GM19452 (cell line): ENCODE measurements around the gene EML4.

Experiments used
- ATAC-seq: cut with Tn5 transposase; IDR thresholded peaks from one replicate; pipeline ENCODE4 v1.9.1; 2021; ENCODE audit not compliant: unreplicated experiment

The EML4 gene

DNA sequence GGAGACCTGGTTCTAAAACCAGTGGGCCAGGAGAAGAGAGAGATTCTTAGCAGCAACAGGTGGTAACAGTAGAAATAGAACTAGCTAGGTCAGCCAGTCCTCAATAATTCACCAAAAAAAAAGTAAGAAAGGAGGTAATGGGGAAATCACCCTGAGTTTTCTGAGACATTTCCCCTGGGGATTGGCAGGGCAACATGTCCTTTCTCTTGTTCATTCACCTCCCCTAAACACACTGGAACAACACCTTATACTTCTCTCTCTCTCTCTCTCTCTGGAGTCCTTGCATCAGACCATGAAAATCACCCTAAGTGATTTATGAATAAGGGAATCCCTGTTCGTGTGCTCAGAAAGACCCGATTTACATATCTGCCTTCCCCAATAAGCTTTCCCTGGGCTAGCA, 127.1 kb downstream of the EML4 start:
- peak; percentile 60 for ATAC-seq

DNA sequence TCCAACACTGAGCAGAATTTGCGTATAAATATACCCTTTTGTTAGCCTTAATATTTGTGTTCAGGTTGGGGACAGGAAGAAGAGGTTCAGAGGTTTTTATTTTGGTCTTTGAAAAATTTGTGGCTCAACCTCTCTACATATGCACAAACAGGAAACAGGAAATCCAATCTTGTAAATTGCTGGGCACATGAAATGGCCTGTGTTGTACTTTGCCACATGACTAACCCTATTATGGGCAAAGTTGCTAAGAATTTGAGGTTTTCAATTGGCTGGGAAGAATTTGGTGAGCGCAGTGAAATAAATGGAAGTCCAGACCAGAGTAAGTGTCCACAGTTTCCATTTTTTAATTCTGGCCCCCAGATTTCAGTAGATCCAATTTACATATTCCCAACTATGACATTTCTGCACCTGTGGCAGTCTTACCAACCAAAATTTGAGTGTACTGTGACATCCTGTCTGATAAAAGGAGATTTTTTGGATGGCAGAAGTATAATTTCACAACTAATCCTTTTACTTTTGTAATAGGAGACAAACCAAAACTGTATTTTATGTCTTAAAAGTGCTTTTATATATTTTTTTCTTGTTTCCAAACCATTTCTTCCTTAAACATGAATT, 128.3 kb downstream of the EML4 start:
- no peak for ATAC-seq

DNA sequence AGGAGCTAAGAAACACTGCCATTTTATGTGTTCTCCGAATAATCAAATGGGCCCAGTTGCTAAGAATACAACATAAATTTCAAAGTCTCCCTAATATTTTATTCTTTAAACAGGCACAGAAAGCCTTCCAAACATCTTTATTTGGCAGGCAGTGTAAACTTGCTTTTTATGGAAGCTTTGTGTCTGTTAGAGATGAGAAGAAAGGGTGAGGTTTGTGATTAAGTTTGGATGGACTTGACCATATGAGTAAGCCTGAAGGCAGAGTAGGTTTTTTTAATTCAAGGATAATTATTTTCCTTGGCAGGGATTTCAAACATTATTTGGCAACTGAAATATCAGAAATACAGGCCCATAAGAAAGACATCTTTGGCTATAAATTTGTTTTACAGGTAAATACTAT, 129.0 kb downstream of the EML4 start:
- no peak for ATAC-seq

DNA sequence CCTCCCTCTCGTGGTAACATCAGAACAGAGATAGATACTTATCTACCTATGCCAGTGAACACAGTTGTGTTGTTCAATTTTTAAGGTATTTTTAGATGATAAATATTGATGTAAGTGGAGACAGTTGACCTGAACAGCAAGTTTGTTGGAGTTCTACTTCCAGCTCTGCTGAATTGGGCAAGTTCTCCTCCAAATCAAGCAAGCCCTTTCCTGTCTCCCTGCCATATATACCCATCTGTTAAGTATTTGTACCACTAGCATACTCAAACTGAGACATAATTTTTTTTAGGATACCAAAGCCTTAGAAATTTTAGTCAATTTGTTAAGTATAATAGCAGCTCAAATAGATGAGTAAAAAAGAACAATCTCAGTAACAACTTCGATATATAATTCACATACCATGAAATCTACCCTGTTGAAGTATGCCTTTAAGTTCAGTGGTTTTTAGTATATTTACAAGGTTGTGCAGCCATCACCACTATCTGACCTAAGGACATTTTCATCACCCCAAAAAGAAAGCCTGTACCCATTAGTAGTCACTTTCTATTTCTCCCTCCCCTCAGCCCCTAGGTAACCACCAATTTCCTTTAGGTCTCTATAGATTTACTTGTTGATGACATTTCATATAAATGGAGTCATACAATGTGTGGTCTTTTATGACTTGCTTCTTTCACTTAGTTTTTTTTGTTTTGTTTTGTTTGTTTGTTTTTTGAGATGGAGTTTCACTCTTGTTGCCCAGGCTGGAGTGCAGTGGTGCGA, 130.0 kb downstream of the EML4 start:
- ATAC-seq = no peak

DNA sequence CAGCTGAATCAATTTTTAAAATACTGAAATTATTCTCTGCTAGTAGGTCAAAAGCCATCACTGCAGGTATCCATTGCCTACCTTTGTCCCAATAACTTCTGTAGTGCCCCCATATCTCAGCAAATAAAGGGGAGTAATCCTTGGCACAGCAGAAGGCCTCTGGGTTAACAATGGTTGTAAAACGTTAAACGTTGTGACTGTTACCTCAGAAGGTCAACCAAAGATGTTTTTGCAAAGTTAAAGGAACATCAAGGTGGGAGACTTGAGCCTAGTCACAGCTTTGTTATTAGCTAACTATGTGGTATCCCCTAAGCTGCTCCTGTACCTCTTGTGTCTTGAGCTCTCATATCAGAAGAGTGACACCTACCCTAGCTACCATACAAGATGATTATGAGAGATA, 131.4 kb downstream of the EML4 start:
- ATAC-seq = no peak

DNA sequence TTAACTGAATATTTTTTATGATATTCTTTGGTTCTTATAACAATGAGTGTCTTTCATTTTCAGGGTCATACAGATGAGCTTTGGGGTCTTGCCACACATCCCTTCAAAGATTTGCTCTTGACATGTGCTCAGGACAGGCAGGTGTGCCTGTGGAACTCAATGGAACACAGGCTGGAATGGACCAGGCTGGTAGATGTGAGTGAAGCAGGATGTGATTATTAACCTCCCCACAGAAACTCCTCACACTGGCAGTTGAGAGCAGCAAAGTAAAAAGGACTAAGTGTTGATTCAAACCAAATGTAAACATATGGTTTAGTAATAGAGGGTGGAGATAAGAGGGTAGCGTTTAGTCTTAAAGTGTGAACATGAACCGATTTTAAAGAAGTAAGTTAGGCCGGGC, 134.1 kb downstream of the EML4 start:
- no peak for ATAC-seq

DNA sequence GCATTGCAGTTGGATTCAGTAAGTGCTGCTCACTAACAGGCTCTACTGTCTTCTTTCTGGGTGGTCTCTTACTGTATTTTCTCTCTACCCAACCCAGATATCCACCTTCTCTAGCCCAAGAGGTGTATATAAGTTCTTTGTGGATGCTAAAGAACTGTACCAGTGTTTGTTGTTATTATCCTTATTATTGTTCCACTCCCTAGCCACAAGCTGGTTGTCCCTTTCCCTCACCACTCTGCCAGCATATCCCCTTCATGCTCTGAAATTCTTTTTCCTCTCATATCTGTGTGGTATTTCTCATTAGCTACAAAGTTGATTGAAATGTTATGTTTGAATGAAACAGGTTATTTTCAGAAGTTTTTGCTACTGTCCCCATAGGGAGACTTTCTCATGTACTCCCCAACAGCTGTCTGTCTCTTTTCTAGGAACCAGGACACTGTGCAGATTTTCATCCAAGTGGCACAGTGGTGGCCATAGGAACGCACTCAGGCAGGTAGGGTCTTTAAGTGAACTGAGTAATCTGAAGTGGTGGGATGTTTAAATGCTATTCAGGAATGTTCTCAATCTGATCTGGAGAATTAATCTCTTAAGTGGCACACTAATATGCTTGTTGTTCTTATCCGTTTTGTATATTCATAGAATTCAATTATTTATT, 135.0 kb downstream of the EML4 start:
- no peak for ATAC-seq

DNA sequence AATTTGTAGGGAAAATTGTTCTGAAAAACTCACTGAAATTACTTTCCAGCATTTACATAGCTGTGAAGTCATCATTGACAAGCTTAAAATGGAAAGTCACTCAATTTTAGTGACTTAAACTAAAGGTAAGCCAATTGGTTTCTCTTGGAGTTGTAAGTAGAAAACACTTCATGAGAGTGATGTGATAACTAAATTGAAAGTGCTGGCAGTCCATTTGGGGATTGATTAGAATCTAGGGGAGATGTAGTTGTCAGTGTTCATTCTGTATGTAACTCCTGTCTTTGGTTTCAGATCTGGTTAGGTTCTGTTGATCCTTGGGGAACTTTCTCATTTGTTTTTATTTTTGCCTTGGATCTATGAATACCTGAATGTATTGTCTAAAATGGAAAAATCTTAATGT, 138.0 kb downstream of the EML4 start:
- no peak for ATAC-seq

DNA sequence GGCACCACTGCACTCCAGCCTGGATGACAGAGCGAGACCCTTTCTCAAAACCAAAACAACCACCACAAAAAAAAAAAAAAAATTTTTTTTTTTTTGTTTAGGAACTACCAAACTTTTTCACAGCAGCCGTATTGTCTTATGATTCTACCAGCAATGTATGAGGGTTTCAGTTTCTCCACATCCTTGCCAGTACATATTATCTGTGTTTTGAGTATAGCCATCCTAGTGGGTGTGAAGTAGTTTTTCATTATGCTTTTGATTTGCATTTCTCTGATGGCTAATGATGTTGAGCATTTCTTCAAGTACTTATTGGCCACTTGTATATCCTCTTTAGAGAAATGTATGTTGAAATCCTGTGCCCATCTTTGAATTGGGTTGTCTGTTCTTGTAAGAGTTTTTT, 140.2 kb downstream of the EML4 start:
- no peak for ATAC-seq

DNA sequence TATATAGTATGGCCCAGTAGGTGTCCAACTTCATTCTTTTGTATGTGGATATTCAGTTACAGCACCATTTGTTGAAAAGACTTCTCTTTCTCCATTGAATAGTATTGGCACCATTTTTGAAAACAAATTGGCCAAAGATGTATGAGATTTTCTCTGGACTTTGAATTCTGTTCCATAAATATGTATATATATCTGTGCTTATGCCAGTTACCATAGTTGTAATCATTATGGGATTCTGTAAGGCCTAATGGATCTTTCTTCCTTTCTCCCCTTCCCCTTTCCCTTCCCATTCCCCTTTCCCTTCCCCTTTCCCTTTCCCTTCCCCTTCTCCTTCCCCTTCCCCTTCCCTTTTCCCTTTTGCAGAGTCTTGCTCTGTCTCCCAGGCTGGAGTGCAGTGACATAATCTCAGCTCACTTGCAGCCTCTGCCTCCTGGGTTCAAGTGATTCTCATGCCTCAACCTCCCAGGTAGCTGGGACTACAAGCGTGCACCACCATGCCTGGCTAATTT, 140.9 kb downstream of the EML4 start:
- ATAC-seq = no peak

DNA sequence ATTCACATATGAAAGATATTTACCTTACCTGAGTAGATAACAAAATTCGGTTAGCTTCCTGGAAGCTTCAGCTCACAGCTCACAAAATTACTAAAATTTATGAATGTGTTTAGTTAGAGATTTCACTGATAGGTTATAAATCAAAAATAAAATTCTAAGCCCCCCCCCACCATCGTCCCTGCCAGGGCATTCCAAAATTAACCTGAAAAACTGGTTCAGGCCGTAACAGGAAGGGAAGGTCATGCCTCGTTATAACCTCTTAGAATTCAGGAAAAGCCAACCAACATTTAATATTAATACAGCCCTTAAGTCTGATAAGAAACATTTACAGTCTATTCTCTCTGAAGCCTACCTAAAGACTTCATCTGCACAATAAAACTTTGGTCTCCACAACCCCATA, 143.0 kb downstream of the EML4 start:
- ATAC-seq = no peak

DNA sequence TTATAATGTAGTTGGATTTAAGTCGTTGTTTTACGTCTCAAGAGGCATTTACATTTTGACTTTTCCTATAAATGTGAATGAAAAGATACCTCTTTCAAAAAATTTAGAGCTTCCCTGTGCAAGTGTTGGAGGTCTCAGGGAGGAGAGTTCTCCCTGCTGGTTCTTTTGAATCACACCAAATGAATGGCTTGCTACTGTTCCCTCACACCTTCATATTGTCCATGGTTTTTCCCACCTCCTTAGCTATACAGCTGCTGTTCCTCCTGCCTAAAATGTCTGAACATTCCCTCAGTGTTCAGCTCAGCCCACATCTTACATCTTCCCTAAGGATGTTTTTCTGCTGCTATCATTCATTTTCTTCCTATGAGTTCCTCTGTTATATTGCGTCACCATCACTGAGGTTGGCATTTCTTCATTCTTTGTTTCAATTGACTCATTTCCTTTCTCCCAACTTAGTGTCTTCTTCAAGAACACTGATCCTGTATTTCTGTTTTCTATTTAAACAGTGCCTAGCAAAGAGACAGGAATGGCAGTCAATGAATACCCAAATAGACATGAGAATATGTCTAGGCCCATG, 145.8 kb downstream of the EML4 start:
- ATAC-seq = no peak

DNA sequence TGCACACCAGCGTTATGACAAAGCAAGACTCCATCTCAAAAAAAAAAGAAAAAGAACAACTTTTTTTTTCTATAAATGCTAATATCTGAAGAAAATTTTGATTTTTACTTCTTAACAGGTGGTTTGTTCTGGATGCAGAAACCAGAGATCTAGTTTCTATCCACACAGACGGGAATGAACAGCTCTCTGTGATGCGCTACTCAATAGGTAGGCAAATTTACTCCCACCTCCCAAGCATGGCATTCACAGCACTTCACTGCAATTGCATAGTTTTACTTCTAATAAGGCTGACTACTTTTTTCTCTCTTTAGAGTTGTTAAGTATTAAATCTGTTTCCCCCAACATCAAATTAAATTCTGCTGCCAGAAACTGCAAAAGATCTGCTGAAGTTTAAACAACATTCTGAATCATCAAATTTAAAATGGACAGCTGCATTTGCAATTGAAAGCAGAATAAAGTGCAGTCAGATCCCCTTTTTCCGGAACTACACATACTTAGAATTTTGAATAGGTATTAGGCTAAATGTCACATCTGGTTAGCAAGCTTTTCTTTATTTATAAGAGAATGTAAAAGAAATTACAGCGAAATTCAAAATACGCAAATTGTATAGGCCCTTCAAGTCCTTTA, 146.8 kb downstream of the EML4 start:
- no peak for ATAC-seq

DNA sequence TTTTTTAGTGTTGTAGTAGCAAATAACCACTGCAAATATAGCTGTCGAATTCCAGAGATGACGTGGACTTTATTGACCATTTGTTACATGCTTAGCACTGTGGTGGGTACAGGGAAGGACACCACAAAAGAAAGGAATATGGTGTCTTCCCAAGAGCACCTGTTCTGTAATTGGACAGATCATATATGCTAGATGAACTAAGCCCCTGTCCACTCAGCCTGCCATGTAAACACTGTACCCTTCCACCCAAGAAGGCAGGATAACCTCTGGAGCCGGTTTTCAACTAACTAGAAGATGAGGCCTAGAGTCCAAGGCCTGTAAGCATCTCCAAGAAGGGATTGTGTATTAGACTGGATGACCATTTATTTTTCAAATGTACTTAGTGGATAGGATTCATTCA, 147.8 kb downstream of the EML4 start:
- no peak for ATAC-seq

DNA sequence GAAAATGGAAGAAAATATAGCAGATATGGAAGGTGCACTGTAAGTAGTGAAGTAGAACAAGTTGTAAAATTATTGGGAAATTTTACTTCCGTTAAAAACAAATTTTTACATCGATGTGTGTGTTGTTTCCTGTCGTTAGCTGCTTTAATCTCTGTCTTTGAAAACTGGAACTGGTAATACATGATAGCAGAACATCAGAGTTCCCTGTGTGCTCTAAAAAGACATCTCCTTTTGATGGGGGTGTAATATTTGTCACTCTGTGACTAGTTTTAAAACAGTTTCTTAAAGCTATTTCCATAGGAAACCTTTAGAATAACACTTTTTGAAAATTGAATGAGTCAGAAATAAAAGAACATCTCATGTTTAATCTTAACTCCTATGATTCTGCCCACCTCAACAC, 148.3 kb downstream of the EML4 start:
- no peak for ATAC-seq

DNA sequence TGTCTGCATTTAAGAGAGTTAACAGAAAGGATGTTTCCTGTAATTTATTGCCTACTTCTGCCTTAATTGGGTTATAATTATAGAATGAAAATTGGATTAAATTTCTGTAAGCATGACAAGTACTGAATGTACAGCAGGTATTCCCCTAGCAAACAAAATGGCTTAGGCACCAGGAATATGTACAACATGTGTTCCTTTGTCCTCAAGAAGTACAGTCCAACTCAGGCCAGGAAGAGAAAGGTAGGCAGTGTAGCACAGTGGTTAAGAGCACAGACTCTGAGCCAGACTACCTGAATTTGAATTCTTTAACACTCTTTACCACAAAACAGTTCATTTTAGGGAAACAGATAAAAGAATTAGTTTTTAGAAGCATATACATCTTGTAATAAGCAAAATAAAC, 148.8 kb downstream of the EML4 start:
- ATAC-seq = no peak

DNA sequence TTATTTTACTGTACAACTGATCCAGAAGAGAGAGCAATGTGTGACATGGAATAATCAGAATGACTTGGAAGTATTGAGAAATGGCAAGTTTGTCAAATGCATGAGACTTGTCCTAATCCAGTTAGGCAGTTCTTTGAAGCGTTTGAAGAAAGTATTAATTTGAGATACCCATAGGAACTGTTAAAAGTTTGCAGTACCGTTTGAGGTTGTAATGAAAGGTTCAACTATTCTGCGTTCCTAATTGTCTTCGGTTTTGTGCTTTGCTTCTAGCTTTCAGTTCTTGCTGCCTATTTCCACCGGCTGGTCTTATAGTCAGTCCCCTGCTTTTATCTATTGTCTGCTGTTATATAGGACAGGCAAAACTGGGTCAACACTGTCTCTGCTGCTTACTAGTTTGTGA, 150.1 kb downstream of the EML4 start:
- ATAC-seq = no peak

DNA sequence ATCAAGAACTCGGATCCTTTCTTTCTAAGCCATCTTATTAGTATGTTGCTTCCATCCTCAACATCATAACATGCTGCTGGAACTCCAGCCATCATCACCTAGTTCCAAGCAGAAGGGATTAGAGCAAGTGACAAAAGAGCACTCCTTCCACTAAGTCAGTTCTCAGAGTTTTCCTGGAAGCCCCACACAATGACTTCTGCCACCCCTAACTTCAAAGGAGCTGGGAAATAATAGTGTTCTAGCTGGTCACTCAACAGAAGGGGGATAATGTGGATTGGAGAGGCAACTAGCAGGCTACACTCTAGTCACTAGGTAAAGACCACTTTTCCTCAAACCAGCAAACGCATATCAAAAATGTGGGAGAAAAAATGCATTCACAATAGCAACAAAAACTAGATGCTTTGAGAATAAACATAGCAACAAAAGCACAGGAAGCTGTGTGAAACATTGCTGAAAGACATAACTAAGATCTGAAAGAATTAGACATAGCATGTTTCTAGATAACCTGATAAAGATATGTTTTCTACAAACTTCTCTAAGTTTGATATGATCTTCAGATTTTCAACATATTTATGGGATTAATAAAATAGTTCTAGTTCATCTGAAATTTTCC, 152.4 kb downstream of the EML4 start:
- no peak for ATAC-seq

DNA sequence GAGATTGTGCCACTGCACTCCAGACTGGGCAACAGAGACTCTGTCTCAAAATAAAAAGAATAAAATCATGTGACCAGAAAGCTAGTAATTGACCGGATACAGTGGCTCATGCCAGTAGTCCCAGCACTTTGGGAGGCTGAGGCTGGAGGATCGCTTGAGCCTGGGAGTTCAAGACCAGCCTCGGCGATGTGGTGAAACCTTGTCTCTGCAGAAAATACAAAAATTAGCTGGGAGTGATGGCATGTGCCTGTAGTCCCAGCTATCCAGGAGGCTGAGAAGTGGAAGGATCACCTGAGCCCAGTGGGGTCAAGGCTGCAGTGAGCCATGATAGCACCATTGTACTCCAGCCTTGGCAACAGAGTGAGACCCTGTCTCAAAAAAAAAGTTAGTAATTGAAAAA, 155.1 kb downstream of the EML4 start:
- no peak for ATAC-seq

DNA sequence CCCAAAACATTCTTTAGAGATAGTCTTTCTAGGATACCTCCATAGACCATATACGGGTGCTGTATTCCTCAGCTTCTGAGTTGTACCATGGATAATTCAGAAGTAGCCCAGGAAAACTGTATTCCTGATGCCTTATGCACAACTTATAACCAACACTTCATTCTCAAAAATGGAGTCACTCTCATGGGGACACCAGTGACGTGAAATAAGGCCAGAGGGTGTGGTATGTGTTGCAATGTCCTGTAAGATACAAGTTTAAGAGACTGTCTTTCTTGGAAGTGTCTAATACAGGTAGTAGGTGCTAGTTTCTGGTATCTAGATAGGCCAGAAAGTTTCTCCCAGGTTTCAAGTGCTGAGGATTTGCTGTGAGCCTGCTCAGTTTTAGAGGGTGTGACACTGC, 155.8 kb downstream of the EML4 start:
- no peak for ATAC-seq

DNA sequence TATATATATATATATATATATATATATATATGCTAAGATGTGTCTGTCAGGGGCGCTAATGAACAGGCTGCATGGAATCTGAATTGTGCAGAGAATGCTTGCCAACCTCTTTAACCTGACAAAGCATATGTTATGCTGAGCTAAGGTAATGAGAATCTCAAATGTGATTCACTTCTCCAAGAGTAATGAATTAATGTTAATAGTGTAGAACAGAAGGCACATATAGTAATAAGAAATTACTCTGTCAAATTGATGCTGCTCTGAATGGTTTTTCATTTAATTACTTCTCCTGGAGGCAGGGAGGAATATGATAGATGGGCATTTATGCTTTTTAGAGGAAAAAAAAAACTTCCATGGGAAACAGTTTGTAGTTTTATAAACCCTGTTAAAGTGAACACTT, 156.5 kb downstream of the EML4 start:
- ATAC-seq = no peak
